GM12865 (cell line): ENCODE measurements around the gene ZNF584.
A peak's percentile ranks its signal among the peaks of the same experiment; 100 is the strongest.

Experiments
- DNase-seq: peaks from one replicate; pipeline ENCODE4 v3.0.0; 2010; ENCODE audit warnings: low read depth
- H3K4me3 ChIP-seq: 2 replicates; pipeline ENCODE4 v1.5.1; 2011; ENCODE audit warnings: mild to moderate bottlenecking, low read depth, low read length, control low read depth
- TF ChIP-seq, protein P1 (sequence below): IDR thresholded peaks from 2 replicates; pipeline ENCODE4 v1.5.1; 2011; ENCODE audit warnings: low read length, control low read depth, low read depth, inconsistent platforms; ENCODE audit not compliant: insufficient read depth; ENCODE audit errors: missing control alignments

ZNF584 gene

DNA sequence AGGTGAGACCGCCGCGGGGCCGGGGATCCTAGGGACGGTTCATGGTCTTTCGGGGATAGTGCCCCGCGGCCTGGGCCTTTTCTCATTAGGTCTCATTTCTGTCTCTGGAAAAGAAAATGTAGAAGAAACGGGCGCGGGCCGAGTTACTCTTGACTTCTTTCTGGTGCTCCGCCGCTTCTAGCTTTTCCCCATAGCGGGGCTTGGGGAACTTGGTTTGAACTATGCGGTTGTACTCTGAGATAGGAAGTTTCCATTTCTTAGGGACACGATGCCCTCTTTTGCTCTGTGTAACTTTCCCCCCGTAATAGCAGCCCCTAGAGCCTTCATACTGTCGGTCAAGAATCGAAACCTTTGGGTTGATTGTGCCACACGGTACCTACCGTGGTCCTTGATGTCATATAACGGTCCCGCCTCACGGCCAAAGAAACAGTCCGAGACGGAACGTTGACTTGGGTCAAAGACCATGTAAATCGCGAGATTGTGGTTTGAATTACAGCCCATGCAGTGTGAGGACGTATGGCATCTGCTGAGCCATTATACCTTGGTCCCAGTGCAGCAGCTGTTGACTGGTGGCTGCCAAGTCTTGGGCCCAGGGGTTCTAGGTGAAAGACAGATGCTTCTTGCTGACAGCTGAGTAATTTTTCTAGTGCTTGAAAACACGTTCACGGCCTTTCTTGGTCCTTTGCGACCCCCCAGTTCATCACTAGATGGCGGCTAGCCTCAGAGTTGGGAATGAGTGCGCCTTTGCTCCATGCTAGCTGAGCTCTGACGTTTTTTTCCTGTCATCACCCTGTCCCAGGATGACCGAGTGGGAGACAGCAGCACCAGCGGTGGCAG is 20.9 kb upstream of the ZNF584 start:
- TF ChIP-seq, protein P1, sequence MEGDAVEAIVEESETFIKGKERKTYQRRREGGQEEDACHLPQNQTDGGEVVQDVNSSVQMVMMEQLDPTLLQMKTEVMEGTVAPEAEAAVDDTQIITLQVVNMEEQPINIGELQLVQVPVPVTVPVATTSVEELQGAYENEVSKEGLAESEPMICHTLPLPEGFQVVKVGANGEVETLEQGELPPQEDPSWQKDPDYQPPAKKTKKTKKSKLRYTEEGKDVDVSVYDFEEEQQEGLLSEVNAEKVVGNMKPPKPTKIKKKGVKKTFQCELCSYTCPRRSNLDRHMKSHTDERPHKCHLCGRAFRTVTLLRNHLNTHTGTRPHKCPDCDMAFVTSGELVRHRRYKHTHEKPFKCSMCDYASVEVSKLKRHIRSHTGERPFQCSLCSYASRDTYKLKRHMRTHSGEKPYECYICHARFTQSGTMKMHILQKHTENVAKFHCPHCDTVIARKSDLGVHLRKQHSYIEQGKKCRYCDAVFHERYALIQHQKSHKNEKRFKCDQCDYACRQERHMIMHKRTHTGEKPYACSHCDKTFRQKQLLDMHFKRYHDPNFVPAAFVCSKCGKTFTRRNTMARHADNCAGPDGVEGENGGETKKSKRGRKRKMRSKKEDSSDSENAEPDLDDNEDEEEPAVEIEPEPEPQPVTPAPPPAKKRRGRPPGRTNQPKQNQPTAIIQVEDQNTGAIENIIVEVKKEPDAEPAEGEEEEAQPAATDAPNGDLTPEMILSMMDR = no peak
- DNase-seq = no peak
- peak overlapping the region; percentile 88 for H3K4me3 ChIP-seq

DNA sequence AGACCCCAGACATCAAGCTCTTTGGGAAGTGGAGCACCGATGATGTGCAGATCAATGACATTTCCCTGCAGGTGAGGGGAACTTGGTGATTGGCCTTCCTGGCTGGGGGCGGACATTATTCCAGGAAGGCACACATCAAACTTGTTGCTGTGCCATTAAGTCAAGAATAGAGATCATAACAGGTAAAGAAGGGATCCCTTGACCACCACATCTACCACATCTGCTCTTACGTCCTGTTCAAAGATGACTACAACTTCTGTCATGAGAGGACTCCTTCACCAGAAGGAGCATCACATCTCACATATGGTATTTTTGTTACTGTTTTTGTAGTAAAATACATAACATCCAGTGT is 20.3 kb upstream of the ZNF584 start:
- no peak for DNase-seq
- peak overlapping the region; percentile 88 for H3K4me3 ChIP-seq
- TF ChIP-seq, protein P1 = no peak

DNA sequence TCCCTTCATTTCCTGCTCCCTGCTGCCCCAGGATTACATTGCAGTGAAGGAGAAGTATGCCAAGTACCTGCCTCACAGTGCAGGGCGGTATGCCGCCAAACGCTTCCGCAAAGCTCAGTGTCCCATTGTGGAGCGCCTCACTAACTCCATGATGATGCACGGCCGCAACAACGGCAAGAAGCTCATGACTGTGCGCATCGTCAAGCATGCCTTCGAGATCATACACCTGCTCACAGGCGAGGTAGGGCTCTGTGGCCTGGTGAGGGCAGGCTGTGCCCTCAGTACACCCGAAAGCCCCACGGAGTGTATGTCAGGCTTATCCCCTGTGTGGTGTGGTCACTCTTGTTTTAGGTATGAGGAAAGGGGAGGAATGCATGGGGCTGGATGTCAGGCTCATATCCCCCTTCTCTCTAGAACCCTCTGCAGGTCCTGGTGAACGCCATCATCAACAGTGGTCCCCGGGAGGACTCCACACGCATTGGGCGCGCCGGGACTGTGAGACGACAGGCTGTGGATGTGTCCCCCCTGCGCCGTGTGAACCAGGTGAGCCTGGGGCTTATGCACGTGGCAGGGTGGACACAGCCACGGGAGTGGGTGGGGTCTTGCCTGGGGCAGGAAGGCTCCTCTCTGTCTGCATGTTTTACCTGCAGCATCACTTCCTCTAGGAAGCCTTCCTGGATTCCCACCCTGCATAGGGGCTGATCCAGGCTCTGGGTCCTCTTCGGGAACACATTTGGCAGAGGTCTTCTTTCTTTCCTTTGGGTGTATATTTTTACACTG is 15.3 kb upstream of the ZNF584 start:
- H3K4me3 ChIP-seq = no peak overlapping the region
- DNase-seq = no peak
- TF ChIP-seq, protein P1 = no peak

DNA sequence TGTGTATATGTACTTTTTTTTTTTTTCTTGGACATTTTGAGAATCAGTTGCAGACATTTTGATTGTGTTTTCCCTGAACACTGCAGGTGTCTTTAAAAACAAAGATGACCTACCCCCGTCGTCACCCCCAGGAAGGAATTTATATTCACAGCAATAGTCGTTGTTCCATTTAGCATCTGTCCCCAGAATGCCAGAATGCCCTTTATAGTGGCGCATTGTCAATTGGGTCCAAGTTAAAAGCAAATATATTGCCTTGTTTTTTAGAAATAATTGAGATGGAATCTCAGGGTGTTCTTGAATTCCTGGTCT is 14.8 kb upstream of the ZNF584 start:
- DNase-seq = no peak
- no peak overlapping the region for H3K4me3 ChIP-seq
- TF ChIP-seq, protein P1 = no peak

DNA sequence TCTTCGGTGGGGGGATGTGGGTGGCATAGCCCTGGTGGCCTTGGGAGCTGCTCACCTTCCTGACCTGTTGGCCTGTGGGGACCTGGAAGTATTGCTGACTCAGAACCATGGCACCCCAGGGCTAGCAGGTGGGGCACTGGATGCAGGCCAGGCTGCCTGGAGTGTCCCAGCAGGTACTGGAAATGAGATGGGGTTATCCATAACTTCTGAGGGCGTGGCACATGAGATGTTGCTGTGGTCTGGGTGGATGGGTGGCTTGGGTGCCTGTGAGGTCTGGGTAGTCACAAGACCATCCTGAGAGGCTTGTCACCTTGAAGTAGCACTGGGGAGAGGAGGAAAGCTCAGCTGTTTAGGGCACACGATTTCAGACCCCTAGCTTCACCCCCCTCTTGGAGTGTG is 13.6 kb upstream of the ZNF584 start:
- no peak overlapping the region for H3K4me3 ChIP-seq
- no peak for DNase-seq
- TF ChIP-seq, protein P1 = no peak

DNA sequence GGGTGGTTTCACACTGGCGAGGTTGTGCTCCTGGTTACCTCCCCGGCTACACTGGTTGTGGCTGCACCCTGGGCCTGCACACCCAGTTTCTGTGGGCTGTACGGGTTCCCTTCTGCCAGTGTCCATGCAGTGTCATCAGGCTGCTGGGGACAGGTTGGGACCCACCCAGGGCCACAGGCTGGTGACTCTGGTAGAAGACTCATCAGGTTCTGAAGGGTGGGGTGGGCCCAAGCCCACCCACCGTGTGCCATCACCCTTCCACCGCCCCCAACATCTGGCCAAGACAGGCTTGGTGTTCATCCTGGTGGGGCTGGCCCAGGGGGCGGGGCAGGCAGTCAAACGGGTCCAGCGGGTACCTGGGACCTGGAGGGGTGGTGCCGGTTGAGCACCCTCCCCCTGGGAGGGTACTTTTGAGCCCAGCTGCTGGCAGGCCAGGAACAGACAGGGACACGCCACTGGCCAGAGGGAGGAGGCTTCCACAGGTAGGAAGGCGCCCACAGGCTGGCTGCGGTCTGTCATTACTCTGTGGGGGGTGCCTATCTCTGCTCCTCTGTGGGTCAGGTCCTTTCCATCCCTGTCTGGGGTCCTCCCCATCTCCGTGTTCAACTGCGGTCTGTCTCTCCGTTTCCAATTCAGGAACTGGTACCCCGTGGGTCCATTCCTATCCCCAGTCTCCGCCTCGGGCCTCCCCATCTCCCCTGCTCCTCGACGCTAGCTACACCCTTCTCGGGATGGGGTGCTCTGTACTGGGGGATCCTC is 13.1 kb upstream of the ZNF584 start, which contains the start of gene RNF225:
Gene RNF225 (plus strand): TSS at position 437 of the 759 bp plus-strand sequence. CDS start 434 bp downstream, outside the sequence.
- TF ChIP-seq, protein P1 = no peak
- peak; percentile 45 for DNase-seq
- H3K4me3 ChIP-seq = no peak within 1 kb of the TSS
